Osteoblast (primary cell): Measurements from ENCODE around the gene VASN. TPM values are rescaled to one million over a fixed set of nuclear protein-coding genes. Genes with fewer than 3 reads are reported as not detected.
A peak's percentile ranks its signal among the peaks of the same experiment; 100 is the strongest.

Source experiments
- DNase-seq: peaks from one replicate; pipeline ENCODE4 v3.0.0; 2011; ENCODE audit warnings: low spot score, mixed read lengths; ENCODE audit not compliant: insufficient read length; ENCODE audit errors: missing footprints
- H2AFZ ChIP-seq: 2 replicates; pipeline ENCODE4 v1.6.0; 2011; ENCODE audit warnings: mild to moderate bottlenecking, low read length
- H3K27ac ChIP-seq: 2 replicates; pipeline ENCODE4 v1.5.1; 2011; ENCODE audit warnings: mild to moderate bottlenecking, low read depth, low read length, moderate library complexity
- H3K27me3 ChIP-seq: 2 replicates; pipeline ENCODE4 v1.6.0; 2012; ENCODE audit warnings: mild to moderate bottlenecking, control low read depth, inconsistent platforms, low read length, moderate library complexity; ENCODE audit not compliant: insufficient read depth
- H3K36me3 ChIP-seq: 2 replicates; pipeline ENCODE4 v1.5.1; 2011; ENCODE audit warnings: mild to moderate bottlenecking, low read length, control low read depth, moderate library complexity; ENCODE audit not compliant: insufficient read depth
- H3K4me1 ChIP-seq: 2 replicates; pipeline ENCODE4 v1.5.1; 2011; ENCODE audit warnings: mild to moderate bottlenecking, low read length, control low read depth, moderate library complexity; ENCODE audit not compliant: insufficient read depth
- H3K4me2 ChIP-seq: 2 replicates; pipeline ENCODE4 v1.6.0; 2011; ENCODE audit warnings: mild to moderate bottlenecking, low read length; ENCODE audit not compliant: insufficient read depth
- H3K4me3 ChIP-seq: fragments of 200-600 bp; sonication (generic); 3 replicates; pipeline ENCODE4 v1.5.1; 2012; ENCODE audit warnings: mild to moderate bottlenecking, low read length, inconsistent platforms; ENCODE audit not compliant: insufficient read depth
- H3K79me2 ChIP-seq: 2 replicates; pipeline ENCODE4 v1.6.0; 2012; ENCODE audit warnings: mild to moderate bottlenecking, low read length, control low read depth, inconsistent platforms; ENCODE audit not compliant: insufficient read depth
- H3K9me3 ChIP-seq: 2 replicates; pipeline ENCODE4 v1.5.1; 2011; ENCODE audit warnings: low read depth, low read length, control low read depth
- H4K20me1 ChIP-seq: 2 replicates; pipeline ENCODE4 v1.6.0; 2012; ENCODE audit warnings: mild to moderate bottlenecking, low read length, control low read depth; ENCODE audit not compliant: insufficient read depth
- CTCF ChIP-seq: IDR thresholded peaks from 2 replicates; pipeline ENCODE4 v1.5.1; 2011; ENCODE audit warnings: mild to moderate bottlenecking, low read depth, low read length, moderate library complexity; ENCODE audit errors: extremely low read depth
- total RNA-seq: library from RNA; depleted of rRNA; stranded (reverse); fragments of >200 nt; gene quantifications from 2 replicates; pipeline ENCODE4 v1.2.3, GENCODE V29; 2012

The VASN gene
- total RNA-seq, 1 donor = 217 TPM

DNA sequence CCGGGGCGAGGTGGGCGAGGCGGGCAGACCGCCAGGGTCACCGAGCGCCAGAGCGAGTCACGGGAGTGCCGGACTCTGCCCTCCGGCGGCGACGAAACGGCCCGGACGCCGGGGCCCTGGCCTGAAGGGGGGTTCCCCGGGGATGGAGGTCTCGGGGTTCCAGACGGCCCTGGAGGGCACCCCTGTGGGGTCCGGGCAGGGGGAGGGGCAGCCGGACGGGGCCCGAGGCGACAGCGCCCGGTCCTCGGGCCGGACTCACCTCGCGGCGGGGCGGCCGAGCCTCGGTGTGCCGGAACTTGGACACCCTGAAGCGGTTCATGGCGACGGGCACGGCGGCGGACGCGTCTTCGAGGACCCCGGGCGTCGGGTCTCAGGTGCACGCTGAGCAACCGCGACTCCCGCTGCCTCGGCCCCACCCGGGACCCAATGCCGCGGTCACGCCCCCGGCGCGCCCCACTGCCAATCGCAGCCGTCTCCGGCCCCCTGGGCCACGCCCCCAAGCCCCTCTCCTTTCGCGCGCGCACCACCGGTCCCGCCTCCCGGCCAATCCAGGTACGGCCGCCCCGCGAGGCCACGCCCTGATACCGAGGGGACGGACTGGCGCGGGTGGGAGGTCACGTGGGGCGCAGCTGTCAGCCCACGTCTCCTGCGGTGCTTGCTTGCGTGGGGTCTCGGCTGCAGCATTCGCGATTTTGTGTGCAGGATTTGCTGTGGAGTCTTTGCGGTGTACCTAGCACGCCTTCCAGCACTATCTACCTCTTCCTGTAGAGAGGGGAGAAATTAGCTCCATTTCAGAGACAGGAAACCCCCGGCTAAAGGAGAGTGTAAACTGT is 44.8 kb downstream of the VASN start, which contains the start of gene CORO7:
Gene CORO7, minus strand, starts transcription at position 397 of the 833 bp plus-strand sequence. Its CDS starts 78 bp downstream, at position 319.
- DNase-seq = peak; percentile 99
- Histone ChIP-seq H3K36me3 (no peaks in the 10 kb centered on the region), H3K9me3 (no peaks in the 10 kb centered on the region), H2AFZ (peak within 1 kb of the TSS; percentile 93), H3K4me1 (peaks cover 11% of the 10 kb centered on the region), H3K27ac (peak within 1 kb of the TSS; percentile 45), H3K4me2 (peak within 1 kb of the TSS; percentile 98), H4K20me1 (peaks cover 16% of the 10 kb centered on the region), H3K79me2 (peaks cover 37% of the 10 kb centered on the region), H3K4me3 (peak within 1 kb of the TSS; percentile 85), H3K27me3 (no peaks in the 10 kb centered on the region)
- no peak for TF ChIP-seq CTCF

DNA sequence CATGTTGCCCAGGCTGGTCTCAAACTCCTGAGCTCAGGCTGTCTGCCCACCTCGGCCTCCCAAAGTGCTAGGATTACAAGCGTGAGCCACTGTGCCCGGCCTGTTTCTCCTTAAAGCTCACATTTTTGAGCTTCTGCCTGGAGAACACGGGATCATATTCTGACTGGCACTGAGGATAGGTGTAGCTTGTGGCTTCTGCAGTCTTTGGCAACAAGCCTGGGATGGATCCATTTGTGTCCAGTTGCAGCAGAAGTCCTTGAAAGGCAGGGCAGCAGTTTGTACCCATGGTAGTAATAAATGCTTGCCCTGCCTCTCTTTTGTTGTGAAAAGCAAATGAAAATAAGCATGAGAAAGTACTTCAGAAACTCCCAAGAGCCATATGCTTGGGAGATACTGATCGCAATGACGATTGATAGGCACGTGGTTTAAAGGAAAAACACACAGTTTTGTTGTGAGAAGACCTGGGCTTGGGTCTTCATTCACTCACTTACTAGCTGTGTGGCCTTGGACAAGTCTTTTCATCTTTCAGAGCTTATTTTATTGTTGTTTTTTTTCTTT is 47.8 kb downstream of the VASN start:
- Histone ChIP-seq H3K79me2 (peaks cover 13% of the 10 kb centered on the region), H3K36me3 (no peaks in the 10 kb centered on the region), H2AFZ (no peak overlapping the region), H3K4me2 (no peak overlapping the region), H3K4me1 (peaks cover 12% of the 10 kb centered on the region), H3K27me3 (no peaks in the 10 kb centered on the region), H3K4me3 (no peak overlapping the region), H3K27ac (no peak overlapping the region), H3K9me3 (no peaks in the 10 kb centered on the region), H4K20me1 (peaks cover 1% of the 10 kb centered on the region)
- no peak for DNase-seq
- no peak for TF ChIP-seq CTCF

- no peak for DNase-seq
- Histone ChIP-seq H3K4me2 (no peak overlapping the region), H3K9me3 (no peaks in the 10 kb centered on the region), H3K27me3 (no peaks in the 10 kb centered on the region), H3K27ac (no peak overlapping the region), H3K4me3 (no peak overlapping the region), H4K20me1 (no peaks in the 10 kb centered on the region), H2AFZ (no peak overlapping the region), H3K4me1 (peaks cover 9% of the 10 kb centered on the region), H3K79me2 (peaks cover 2% of the 10 kb centered on the region), H3K36me3 (no peaks in the 10 kb centered on the region)
- no peak for TF ChIP-seq CTCF
These were observed 49.0 kb downstream of the VASN start for GRCh38 chr16:4420505-4421105.
